ENCODE results near the gene LPP. TPM values are rescaled to one million over a fixed set of nuclear protein-coding genes. Genes with fewer than 3 reads are reported as not detected.

The LPP gene
- total RNA-seq, 1 donor from 2014 or later = 222 TPM

DNA sequence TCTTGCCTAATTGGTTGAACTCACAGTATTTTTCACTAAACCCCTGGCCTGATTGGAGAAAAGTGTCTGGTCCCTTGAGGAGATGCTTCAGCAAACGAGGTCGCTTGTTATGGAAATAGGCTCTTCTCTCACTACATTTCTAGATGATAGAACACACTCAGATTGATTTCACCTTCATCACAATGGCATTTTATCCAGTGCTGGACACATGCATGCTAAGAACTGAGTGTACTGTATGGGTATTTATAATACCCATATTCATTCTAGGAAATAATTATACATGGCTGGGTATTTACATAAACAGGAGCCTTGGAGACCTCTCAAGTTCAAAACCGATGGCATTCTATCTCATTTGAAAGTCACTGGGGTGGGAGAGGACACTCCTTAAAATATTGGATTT is 444.9 kb downstream of the LPP start:
- FAIRE-seq (no peak), DNase-seq (ENCODE audit: low read depth) (no peak)
- Histone ChIP-seq H3K4me2 (ENCODE audit: low read length) (no peak overlapping the region), H3K4me1 (ENCODE audit: insufficient read depth, low read length) (peaks cover 25% of the 10 kb centered on the region), H4K20me1 (ENCODE audit: insufficient read depth, low read length) (no peaks in the 10 kb centered on the region), H3K9me3 (ENCODE audit: insufficient read depth, low read depth, low read length) (no peaks in the 10 kb centered on the region), H3K4me3 (ENCODE audit: insufficient read depth, low read depth, low read length) (no peak overlapping the region), H3K27me3 (ENCODE audit: insufficient read depth, low read length) (no peaks in the 10 kb centered on the region), H2AFZ (ENCODE audit: low read depth, low read length) (no peak overlapping the region), H3K79me2 (ENCODE audit: insufficient read depth, low read length) (peaks cover 30% of the 10 kb centered on the region), H3K9ac (ENCODE audit: low read length) (no peak overlapping the region), H3K36me3 (ENCODE audit: insufficient read depth, low read length) (no peaks in the 10 kb centered on the region), H3K27ac (ENCODE audit: low read depth, low read length) (no peak overlapping the region)
- Mint-ChIP-seq H3K4me1 (ENCODE audit: low read depth, unreplicated experiment) (peaks cover 32% of the 10 kb centered on the region), H3K9me3 (ENCODE audit: unreplicated experiment) (no peaks in the 10 kb centered on the region), H3K27me3 (ENCODE audit: low read depth, unreplicated experiment) (no peaks in the 10 kb centered on the region), H3K27ac (ENCODE audit: unreplicated experiment) (no peak overlapping the region), H3K36me3 (ENCODE audit: low read depth, unreplicated experiment) (no peaks in the 10 kb centered on the region), H3K4me3 (ENCODE audit: unreplicated experiment) (no peak overlapping the region)
- no peak for TF ChIP-seq EZH2 (IDR thresholded peaks at IDR 0.05; ENCODE audit: insufficient read depth, low read length)
- TF ChIP-seq, protein P1, sequence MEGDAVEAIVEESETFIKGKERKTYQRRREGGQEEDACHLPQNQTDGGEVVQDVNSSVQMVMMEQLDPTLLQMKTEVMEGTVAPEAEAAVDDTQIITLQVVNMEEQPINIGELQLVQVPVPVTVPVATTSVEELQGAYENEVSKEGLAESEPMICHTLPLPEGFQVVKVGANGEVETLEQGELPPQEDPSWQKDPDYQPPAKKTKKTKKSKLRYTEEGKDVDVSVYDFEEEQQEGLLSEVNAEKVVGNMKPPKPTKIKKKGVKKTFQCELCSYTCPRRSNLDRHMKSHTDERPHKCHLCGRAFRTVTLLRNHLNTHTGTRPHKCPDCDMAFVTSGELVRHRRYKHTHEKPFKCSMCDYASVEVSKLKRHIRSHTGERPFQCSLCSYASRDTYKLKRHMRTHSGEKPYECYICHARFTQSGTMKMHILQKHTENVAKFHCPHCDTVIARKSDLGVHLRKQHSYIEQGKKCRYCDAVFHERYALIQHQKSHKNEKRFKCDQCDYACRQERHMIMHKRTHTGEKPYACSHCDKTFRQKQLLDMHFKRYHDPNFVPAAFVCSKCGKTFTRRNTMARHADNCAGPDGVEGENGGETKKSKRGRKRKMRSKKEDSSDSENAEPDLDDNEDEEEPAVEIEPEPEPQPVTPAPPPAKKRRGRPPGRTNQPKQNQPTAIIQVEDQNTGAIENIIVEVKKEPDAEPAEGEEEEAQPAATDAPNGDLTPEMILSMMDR (IDR thresholded peaks at IDR 0.05; ENCODE audit: insufficient read depth, low read depth, low read length) = no peak

DNA sequence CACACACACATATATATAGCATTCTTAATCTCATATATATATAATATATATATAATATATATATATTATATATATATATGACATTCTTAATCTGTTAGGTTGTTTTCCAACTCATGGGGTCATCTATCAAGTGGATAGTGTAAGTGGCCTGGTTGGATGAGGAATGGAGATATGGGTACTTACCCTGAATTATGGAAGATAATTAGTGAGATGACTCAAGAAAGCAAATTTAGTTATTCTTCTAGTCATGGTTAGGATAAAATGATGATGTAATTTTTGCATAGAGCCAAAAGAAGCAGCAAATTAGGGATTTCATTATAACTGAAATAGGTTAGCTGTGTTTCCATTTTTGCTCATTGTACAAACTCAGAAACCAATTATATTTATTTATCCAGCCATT is 448.2 kb downstream of the LPP start:
- H3K4me1 Mint-ChIP-seq (ENCODE audit: low read depth, unreplicated experiment) = peaks cover 15% of the 10 kb centered on the region
- TF ChIP-seq EZH2 (IDR thresholded peaks at IDR 0.05; ENCODE audit: insufficient read depth, low read length) = no peak
- TF ChIP-seq, protein P1 (IDR thresholded peaks at IDR 0.05; ENCODE audit: insufficient read depth, low read depth, low read length) = no peak
- Histone ChIP-seq H3K27me3 (ENCODE audit: insufficient read depth, low read length) (no peaks in the 10 kb centered on the region), H3K4me1 (ENCODE audit: insufficient read depth, low read length) (no peaks in the 10 kb centered on the region), H3K36me3 (ENCODE audit: insufficient read depth, low read length) (no peaks in the 10 kb centered on the region), H3K27ac (ENCODE audit: low read depth, low read length) (no peak overlapping the region), H3K4me2 (ENCODE audit: low read length) (no peak overlapping the region), H3K4me3 (ENCODE audit: insufficient read depth, low read depth, low read length) (no peak overlapping the region), H3K79me2 (ENCODE audit: insufficient read depth, low read length) (peaks cover 32% of the 10 kb centered on the region), H4K20me1 (ENCODE audit: insufficient read depth, low read length) (no peaks in the 10 kb centered on the region), H3K9ac (ENCODE audit: low read length) (no peak overlapping the region), H2AFZ (ENCODE audit: low read depth, low read length) (no peak overlapping the region), H3K9me3 (ENCODE audit: insufficient read depth, low read depth, low read length) (no peaks in the 10 kb centered on the region)
- H3K27ac Mint-ChIP-seq (ENCODE audit: unreplicated experiment) = no peak overlapping the region
- DNase-seq (ENCODE audit: low read depth) = no peak
- H3K27me3 Mint-ChIP-seq (ENCODE audit: low read depth, unreplicated experiment) = no peaks in the 10 kb centered on the region
- H3K9me3 Mint-ChIP-seq (ENCODE audit: unreplicated experiment) = no peaks in the 10 kb centered on the region
- H3K36me3 Mint-ChIP-seq (ENCODE audit: low read depth, unreplicated experiment) = no peaks in the 10 kb centered on the region
- H3K4me3 Mint-ChIP-seq (ENCODE audit: unreplicated experiment) = no peak overlapping the region
- no peak for FAIRE-seq

DNA sequence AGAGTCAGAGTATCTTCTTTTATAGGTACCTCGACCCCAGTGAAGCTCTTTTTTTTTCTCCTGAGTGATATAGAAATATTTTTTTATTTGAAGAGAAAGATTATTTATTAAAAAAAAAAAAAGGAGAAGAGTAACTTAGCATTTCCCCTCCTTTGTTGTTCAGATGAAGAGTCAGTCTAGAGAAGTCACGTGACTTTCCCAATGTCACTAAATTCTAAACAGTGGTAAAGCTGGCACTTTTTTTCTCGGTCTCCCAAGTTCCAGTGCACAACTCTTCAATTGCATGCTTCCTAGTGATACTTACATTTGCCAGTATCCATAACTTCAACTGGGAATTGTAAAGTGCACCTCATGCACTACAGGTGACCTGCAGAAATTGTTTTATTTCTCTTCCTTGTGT is 448.7 kb downstream of the LPP start:
- H3K36me3 ChIP-seq (ENCODE audit: insufficient read depth, low read length) = no peaks in the 10 kb centered on the region
- DNase-seq (ENCODE audit: low read depth) (no peak), FAIRE-seq (no peak)
- H3K4me1 Mint-ChIP-seq (ENCODE audit: low read depth, unreplicated experiment) = peaks cover 14% of the 10 kb centered on the region
- no peak overlapping the region for H3K4me2 ChIP-seq (ENCODE audit: low read length)
- H3K4me3 Mint-ChIP-seq (ENCODE audit: unreplicated experiment) = no peak overlapping the region
- no peak for TF ChIP-seq EZH2 (IDR thresholded peaks at IDR 0.05; ENCODE audit: insufficient read depth, low read length)
- TF ChIP-seq, protein P1 (IDR thresholded peaks at IDR 0.05; ENCODE audit: insufficient read depth, low read depth, low read length) = no peak
- H4K20me1 ChIP-seq (ENCODE audit: insufficient read depth, low read length) = no peaks in the 10 kb centered on the region
- no peak overlapping the region for H2AFZ ChIP-seq (ENCODE audit: low read depth, low read length)
- H3K79me2 ChIP-seq (ENCODE audit: insufficient read depth, low read length) = peaks cover 27% of the 10 kb centered on the region
- no peaks in the 10 kb centered on the region for H3K9me3 ChIP-seq (ENCODE audit: insufficient read depth, low read depth, low read length)
- no peaks in the 10 kb centered on the region for H3K36me3 Mint-ChIP-seq (ENCODE audit: low read depth, unreplicated experiment)
- no peaks in the 10 kb centered on the region for H3K27me3 ChIP-seq (ENCODE audit: insufficient read depth, low read length)
- H3K9me3 Mint-ChIP-seq (ENCODE audit: unreplicated experiment) = no peaks in the 10 kb centered on the region
- H3K27me3 Mint-ChIP-seq (ENCODE audit: low read depth, unreplicated experiment) = no peaks in the 10 kb centered on the region
- no peak overlapping the region for H3K27ac ChIP-seq (ENCODE audit: low read depth, low read length)
- H3K9ac ChIP-seq (ENCODE audit: low read length) = no peak overlapping the region
- H3K4me1 ChIP-seq (ENCODE audit: insufficient read depth, low read length) = no peaks in the 10 kb centered on the region
- no peak overlapping the region for H3K27ac Mint-ChIP-seq (ENCODE audit: unreplicated experiment)
- H3K4me3 ChIP-seq (ENCODE audit: insufficient read depth, low read depth, low read length) = no peak overlapping the region
